OCI-M2 (cell line): ENCODE measurements around the gene C1QL1.
"Not testable (repeated sequence)": the region's sequence is repeated elsewhere in the genome, so short reads cannot be mapped to it uniquely, and the experiment has no call there.

Experiments
- DNase-seq: peaks from one replicate; lab custom pipeline; 2025; ENCODE audit not compliant: unreplicated experiment; lab: John Stamatoyannopoulos, UW

Gene C1QL1

DNA sequence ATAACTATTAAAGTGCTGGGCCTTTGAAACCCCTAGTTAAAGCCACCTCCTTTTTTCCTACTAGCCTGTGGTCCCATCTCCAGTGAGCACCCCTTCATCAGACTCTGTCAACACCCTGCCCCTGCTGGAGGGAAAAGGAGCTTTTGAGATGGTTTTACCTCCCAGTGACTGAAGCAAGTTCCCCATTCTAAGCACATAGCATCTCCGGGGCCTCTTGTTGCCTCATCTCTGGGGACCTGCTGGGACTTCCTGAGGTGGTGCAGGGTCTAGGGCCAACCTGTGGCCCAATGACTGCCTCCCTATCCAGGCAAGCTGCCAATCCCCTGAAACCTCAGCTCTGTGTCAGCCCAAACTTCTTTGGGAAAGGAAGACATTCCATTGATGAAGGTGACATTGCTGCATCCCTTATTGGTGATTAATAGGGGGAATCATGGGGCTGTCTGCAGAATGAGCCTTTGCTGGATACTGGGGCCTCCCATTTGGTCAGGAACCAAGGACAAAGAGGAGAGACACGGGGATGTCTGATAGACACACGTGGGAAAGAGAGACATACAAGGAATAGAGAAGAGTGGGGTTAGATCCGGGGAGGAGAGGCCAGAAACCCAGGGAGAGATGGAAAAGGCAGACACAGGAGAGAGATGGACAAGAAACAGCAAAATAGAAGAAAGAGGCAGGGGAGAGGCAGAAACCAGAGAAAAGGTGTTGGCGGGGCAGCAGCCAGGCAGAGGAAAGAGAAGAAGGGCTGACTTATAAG is 2.4 kb downstream of the C1QL1 start:
- no peak for DNase-seq

DNA sequence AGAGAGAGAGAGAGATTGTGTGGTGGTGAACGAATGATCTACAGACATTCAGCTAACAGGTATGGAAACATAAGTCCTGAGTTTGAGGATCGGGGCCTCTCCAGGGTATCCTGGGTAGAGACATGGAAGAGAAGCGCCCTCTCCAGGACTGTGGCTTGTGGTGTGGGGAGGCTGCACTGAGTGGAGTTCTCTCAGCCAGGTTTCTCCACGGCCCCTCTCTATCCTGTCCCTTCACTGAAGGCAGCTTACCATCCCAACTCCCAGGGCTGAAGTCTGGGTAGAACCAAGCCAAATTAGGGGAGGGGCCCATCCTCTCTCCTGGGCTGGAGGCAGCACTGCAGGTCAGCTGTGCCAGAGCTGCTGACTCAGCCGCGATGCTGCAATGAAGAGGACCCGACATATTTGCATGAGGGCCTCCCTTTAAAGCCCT is 6.2 kb downstream of the C1QL1 start:
- no peak for DNase-seq

DNA sequence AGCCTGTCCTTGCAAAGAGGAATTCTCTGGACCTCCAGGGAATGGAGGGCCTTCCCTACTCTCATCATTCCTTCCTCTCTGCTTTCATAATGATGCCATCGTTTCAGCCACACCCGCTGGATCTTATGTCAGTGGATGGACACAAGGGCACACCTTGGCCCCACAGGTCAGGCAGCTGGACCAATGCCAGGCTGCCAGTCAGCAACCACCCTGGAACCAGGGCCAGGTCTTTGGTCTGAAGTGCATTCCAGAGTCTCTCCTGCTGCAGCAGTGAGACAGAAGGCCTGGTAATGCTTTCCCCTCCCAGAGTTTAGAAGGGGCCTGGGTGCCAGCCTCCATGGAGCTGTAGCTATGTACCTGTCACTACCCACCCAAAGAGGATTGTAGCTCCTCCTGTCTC is 7.4 kb downstream of the C1QL1 start:
- no peak for DNase-seq

DNA sequence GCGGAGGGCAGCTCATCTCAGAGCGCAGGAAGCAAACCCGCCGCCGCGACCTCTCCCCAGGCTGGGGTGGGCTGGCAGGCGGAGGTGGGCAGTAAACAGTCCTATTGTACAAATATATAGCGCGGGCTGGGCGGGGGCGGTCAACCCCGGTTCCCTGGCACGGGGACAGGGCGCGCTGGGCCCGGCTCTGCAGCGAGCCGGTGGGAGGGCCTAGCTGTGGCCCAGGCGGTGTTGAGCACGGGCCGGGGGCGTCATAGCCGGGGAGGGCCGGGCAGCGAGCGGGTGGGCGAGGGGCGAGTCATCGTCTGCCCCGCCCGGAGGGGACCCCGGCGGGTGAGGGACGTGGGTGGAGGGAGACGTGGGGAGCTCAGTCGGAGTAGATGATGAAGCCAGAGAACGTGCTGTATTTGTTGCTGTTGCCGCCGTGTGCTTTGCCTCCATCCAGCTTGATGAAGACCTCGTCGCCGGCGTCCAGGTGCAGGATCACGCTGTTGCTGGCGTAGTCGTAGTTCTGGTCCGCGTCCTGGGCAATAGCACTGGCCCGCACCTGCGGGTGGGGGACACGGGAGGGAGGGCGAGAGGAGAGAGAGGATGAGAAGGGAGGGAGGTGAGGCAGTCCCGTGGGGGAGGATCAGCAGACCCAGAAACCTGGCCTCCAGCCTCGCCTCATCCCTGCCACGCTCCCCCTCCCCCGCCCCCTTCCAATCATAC is 8.1 kb downstream of the C1QL1 start:
- no peak for DNase-seq

DNA sequence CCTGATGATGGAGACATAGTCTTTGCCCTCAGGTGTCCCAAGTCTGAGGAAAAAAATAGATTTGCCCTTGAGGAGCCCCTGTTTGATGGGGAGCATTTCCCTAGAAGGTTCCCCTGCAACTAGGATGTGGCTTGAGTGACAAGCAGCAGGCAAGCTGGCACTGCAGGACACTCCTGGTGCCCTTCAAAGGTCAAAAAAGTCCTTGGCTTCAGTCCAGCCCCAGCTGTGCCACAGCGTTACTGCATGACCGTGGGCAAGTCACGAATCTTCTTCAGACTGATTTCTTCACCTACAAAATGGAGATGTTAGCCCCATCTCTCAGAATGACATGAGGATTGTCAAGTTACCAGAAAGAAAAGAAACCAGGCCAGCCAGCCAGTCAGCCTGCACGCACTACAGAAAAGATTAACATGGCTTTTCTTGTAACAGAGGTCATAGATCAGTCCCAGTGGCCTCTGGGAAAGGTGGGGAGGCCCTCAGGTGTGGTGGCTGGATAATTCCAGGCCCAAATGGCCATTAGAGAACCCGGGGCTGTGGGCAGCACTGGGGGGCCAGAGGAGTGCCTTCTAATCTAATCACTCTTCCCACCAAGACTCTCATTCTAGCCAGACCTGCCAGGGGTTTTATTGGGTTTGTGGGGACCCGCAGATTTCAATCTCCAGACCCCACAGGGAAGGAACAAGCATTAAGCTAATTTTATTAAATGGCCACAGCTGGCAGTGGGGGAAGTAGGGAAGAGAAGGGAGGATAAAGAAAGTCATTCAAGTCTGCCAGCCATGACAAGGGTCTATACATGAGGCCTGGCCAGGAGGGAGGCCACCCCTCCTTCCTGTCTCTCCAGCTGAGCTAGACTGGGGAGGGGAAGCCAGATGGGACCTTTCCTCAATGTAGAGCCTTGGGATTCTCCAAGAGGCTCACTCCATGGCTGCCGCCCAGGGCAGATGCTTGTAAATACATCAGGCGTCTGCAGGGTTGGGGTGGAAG is 10.8 kb downstream of the C1QL1 start:
- no peak for DNase-seq

DNA sequence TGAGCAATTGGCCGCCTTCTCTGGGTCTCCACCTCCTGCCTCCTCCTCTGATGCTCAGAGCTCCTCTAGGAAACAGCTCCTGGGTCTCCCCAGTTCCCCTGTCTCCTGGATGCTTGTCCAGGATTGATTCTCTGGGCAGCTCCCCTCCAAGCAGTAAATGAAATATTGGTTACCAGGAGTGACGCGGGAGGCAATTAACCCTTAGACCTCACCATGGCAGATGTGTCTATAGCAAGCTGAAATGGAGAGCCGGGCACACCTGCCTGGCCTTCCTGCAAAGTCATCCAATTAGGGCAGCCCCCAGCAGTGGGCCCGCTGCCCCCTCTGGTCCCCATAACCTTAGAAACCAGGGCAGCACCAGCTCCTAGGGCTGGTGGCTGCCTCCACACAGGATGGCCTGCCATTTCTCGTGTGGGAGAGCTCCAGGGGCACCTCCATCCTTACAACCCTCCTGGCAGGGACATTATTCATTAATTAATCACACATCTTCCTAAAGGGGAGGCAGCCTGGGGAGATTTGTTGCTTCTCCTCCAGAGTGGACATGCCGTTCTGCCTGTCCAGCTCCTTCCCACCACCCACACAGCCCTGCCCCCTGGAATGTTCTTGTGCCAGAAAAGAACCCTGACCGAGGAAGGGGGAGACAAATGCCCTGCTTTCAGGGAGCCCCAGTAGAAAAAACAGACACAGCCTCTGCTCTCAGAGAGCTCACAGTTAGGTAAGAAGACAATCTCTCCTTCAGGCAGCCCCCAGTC is 12.3 kb downstream of the C1QL1 start:
- DNase-seq = no peak

DNA sequence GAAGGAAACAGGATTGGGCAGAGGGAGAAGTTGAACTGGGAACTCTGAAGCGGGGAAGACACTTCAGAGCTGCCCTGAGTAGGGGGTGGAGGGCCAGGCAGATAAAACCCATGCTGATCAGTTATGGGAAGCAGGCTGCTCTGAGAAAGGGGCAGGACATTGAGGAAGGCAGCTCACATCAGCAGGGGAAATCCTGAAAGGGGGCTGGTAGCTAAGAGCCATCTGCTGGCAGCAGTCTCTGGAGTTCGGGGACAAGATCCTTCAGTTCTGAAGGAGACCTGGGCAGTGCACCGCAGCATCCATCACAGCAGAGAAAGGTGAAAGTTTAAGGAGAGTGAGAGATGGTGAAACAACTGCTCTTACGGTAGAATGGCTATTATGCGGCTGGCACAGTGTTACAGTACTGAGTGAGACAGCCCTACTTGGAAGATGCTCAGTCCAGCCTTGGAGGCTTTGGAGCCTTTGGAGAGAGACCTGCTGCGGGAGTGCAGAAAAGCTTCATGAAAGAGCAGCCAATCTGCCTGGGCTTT is 15.1 kb downstream of the C1QL1 start:
- DNase-seq = no peak

DNA sequence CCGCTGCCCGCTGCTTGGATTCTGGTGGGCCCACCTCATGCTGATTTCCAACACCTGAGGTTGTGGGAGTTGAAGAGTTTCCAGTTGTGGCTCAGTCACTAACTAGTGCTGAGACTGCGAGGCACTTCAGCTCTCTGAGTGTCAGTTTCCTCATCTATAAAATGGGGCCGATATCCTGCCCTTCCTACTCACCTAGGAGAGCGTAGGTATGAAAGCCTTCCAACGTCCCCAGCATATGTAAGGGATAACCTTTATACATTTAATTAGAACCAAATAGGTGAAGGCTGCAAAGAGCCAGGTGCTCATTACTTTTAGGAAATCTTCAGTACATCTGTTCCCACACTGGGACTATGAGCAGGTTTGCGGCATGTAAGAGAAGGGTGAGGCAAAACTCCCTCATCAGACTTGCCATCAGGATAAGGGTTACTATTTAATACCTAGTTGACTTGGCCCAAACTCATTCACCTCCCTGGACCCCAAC is 19.7 kb downstream of the C1QL1 start:
- DNase-seq = no peak

DNA sequence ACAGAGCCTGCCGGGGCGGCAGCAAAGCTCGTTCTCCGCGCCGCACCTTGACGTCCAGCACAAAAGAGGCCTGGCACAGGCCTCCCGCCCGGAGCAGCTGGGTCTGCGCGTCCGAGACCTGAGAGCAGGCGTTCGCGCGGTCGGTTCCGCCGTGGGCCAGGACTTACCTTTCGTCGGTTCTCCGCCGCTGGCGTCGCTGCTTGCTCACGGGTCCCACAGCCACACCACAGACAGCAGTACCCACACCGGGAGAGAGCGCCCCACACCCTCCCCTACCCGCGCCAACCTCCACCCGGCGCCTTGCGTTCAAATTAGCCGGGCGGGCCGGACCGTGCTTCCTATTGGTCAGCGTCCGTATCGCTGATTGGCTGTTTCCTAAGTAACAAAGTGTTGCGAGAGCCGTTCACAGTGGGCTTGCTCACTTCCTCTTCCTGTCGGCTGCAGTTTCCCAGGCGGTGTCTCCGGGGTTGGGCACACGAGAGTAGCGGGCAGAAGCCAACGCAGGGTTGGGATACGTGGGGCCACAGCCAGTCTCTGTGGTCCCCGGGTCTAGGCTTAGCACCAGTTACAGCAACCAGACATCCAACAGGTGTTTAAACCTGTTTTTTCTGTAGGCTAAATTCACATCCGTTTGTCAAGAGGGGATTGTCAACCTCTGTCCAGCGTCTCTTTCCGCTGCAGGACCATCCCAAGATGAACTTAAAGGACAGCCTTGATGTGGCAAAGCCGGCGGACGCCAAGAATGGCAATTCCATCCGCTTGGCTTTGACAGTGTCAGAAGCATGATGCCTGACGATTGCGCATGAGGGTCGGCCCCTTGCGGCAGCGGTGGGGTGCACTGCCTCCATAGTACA is 20.4 kb downstream of the C1QL1 start, which contains the start of gene KIF18B:
TSS of gene KIF18B (minus strand) at position 313 of the 854 bp plus-strand sequence. CDS start 11,429 bp downstream, outside the sequence.
- DNase-seq = peak; percentile 60

DNA sequence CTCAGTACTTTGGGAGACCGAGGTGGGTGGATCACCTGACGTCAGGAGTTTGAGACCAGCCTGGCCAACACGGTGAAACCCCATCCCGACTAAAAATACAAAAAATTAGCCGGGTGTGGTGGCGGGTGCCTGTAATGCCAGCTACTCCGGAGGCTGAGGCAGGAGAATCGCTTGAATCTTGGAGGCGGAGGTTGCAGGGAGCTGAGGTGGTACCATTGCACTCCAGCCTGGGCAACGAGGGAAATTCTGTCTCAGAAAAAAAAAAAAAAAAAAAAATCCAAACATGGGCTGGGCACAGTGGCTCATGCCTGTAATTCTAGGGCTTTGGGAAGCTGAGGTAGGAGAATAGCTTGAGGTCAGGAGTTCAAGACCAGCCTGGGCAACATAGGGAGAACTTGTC is 22.5 kb downstream of the C1QL1 start:
- DNase-seq = not testable (repeated sequence)

DNA sequence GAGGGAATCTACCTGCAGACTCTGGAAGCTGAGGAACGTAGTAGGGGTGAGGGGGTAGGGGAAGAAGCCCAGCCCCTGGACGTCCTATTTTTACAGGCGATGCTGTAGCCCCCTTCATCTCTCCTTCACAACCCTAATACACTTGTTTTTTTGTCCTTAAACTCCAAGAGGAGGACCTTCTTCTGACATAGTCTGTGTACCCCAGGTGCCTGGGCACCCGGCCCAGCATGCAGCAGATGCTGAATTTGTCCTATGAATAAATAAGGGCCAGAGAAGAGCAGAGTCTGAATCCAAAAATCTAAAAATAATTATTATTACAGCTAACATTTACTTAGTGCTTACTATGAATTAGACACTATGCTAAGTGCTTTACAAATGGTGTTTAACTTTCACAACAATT is 25.6 kb downstream of the C1QL1 start:
- DNase-seq = no peak

DNA sequence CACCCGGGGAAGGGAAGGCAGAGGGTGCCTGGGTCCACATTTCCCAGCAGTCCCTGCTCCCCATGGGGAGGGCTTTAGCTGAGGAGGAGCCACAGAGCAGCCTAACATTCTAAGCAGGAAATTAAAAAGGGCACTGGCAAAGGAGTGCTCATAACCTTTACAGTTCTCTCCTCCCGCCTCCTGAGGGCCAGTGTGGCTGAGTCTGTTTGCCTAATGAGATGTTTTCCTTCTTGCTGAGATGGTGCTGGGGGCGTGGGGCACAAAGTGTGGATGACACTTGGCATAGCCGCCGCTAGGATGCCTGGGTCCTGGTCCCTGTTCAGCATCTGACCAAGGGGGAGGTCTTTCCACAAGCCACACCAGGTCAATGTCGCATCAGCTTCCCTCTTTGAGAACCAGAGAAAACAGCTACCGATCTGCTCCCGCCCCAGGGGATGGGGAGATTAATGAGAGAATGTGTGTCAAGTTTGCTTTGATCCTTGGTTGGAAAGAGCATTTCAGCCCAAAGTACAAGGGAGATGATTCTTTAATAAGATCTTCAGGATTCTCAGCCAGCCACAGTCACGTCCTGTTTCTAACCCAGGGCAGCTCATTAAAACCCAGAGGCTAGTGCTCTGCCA is 26.3 kb downstream of the C1QL1 start:
- DNase-seq = no peak

DNA sequence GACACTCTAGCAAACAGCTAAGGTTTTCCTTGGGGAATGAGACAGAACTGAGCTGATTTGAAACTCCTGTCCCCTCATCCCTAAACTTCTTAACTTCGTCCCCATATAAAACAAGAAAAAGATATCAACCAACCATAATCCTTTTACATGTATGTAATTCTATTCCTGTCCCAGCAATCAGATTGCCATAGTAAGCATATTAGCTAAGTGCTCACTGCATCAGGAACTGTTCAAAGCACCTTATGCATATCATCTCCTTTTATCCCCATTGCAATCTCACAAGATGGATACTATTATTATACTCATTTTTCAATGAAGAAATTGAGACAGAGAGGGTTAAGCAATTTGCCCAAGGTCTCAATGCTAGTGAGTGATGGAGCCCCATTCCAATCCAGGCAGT is 27.3 kb downstream of the C1QL1 start:
- no peak for DNase-seq

DNA sequence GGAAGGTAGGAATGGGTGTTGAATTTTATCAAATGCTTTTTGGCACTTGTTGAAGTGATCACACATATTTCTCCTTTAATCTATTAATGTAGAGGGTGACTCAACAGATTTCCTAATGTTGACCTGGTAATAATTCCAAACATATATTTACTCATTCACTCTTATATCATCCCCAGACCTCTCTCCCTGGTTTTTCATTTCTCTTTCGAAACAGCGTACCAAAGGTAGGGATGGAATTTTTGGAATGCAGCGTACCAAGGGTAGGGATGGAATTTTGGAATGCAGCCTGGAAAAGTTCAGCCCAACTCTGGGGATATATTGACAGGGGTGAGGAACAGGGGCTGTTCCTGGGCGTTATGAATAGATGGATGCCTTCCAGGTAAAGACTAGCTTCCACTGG is 27.8 kb downstream of the C1QL1 start:
- DNase-seq = no peak

DNA sequence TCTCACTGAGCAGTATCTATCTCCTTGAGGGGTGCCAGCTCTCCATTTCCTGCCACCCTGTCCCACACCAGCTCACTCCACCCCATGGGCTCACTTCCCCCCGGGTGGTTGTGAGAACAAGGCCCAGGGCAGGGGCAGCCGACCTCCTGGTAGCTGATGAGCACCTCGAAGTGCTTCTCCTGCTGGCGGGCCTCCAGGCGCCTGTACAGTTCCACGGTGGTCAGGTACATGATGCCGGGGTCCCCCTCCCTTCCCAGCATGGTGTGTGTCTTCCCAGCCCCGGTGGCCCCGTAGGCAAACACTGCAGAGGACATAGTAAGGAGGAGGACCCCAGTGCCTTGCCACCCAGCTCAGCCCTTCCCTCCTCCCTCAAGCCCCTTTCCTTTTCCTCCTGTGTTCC is 33.0 kb downstream of the C1QL1 start:
- no peak for DNase-seq

DNA sequence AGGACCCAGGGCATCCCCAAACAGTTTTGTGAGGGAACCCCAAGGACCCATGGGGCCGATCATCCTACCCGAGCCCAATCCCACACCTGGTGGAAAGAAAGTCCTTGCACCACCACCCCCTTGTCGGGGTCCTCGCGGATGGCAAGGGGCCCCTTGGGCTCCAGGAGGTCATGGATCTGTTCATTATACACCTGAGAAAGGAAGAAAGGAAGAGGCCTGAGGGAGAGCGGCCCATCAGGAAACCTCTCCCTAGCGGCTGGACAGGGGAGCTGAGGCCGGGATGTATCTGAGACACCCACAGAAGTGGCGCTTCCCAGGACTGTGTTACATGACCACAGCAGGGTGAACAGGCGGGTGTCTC is 33.4 kb downstream of the C1QL1 start:
- no peak for DNase-seq

DNA sequence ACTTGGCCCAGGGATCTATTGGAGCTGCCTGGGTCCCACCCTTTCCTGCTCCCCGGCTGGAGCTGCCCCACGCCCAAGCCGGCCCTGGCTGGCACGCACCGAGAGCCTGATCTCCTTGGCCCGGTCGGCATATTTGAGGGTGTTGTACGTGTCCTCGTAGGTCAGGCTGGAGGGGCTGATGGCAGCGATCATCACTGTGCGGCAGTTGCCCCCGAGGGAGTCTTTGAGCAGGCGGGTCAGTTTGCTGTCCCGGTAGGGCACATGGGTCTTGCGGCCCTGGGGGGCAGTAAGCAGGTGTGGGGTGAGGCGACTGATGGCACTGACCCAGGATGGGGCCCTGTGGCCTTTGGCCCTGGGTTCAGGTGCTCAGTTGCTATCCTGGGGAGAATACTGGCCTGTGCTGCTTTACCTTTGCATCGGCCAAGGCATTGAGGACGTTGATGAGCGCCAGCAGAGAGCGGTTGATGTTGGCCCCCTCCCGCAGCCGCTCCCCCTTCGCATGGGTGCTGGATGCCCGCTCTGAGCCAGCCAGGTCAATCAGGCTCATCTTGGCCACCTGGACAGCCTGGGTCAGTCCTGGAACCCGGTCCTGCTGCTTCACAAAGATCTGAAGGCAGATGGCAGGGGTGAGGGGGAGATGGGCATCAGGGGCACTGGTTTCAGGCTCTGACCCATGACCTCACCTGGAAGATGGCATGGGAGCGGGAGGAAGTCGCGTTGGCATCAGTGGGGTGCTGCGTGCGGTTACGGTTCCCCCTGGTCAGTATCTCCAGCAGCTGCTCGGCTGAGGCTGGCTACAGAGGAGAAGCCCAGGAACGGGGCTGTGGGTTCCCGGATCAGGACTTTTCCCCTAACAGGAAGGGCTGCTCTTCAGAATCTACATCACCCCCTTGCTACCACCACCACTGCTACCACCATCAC is 34.0 kb downstream of the C1QL1 start:
- no peak for DNase-seq

DNA sequence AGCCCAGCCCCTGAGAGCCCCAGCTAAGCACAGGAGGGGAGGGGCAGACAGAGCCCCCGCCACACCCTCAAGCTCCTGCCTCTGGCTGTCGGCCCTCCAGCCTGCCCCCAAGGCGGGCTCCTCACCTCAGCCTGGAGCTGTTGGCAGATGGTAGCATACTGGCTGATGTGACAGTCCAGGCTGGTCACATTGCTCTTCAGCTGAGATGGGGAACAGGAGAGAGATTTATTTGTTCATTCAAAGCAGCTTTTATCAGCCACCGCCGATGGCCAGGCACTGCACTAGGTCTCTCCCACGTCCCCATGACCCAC is 35.4 kb downstream of the C1QL1 start:
- no peak for DNase-seq
